SIG-M5 treated with dmso at 0.1 percent for 504 hours (cell line): ENCODE data around the gene C4orf50.

Source experiments
- DNase-seq: peaks from one replicate; lab custom pipeline; 2025; ENCODE audit not compliant: unreplicated experiment; lab: John Stamatoyannopoulos, UW

The C4orf50 gene

DNA sequence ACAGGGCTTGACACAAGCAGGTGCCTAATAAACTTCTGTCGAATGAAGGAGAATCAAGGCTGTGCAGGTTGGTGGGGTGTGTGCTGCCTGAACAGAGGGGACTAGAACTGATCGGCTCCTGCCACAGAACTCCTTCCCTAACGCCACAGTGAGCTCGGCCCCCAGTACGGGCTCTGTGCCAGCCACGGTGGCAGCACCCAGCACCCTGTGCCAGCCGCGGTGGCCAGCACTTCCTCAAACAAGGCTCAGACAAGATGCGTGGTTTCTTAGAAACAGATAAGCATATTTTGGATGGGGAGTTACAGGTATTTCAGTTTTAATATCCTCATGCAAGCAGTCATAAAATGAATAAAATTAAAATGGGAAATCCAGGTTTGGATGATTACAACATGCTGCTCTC is 26.0 kb upstream of the C4orf50 start:
- no peak for DNase-seq

DNA sequence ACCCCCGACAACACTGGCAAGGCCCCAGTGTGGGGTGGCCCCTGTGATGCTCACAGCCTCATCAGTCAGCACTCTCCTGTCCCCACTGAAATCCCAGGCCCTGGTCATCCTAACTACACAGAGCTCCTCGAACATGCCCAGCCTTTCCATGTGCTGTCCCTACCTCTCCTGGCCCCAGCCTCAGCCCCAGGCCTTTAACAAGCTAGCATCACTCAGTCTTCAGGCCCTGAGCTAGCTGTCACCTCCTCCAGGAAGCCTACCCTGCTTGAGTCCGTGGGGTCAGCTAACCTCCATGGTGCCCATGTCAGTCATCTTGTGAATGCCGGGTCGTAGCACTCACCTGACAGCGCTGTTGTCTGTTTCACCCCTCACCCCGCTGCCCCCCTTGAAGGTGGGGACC is 25.6 kb upstream of the C4orf50 start:
- no peak for DNase-seq

DNA sequence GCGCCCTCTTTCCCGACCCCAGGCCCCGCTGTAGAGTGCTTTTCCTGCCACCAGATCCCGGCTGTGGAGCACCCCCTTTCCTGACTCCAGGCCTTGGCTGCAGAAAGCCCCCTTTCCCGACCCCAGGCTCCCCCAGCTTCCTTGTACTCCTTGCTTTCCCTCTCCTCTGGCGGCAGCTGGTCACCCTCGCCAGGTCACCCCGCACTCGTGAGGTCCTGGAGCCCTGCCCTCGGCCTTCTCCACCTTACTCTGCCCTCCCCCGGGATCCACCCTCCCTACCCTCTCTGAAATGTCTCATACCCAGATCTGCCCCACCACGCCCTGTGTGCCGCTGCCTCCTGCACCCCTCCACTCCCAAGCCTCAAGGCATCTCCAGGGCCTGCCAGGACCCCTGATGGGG is 25.0 kb upstream of the C4orf50 start:
- DNase-seq, result no peak

DNA sequence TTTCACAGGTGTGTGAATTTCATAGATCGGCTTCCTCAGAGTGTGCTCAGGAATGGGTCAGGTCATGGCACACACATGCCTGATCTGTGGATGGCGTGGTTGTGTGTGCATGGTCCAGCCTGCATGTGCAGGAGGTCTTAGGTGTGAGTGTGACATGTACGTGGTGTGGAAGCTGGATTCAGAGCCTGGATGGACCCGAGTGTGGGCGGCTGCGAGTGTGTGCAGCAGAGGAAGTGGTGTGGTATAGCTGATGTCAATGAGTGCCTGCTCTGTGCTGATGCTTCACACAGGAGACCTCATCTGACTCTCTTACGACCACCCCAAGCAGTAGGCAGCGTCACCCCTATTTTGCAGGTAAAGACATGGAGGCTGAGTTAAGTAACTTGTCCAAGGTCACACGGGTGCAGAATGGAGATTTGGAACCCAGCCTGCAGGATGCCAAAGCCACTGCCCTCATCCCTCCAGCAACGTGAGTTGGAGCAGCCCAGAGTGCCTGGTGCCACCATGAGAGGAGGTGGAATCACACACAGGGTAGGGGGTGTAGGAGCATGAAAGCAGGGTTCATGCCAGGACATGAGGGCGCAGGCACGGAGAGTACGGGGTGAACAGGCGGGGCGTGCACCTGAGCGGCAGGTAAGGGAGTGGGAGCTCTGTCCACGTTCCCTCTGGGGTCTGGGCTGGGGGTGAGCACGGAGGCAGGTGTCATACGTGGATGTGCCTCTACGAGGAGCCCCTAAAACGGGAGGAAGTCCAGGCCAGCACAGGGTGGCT is 24.2 kb upstream of the C4orf50 start:
- DNase-seq, result no peak

DNA sequence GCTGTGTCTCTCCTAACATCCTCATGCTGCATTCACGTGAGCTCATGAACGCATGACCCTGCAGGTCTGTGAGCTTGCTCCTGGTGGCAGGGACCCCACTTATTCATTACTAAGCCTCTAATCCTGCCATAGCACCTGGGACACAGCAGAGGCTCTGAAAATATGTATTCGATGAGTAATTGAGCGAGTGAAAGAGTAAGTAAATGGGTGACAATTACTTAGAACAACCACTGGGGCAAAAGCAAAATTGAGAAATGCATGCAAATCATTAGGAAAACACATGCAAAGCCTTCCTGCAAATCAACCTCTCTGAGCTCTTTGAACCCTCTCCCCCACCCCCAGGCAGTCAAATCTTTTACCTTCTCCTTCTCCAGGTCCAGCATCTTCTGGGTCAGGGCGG is 23.6 kb upstream of the C4orf50 start:
- DNase-seq, result no peak

DNA sequence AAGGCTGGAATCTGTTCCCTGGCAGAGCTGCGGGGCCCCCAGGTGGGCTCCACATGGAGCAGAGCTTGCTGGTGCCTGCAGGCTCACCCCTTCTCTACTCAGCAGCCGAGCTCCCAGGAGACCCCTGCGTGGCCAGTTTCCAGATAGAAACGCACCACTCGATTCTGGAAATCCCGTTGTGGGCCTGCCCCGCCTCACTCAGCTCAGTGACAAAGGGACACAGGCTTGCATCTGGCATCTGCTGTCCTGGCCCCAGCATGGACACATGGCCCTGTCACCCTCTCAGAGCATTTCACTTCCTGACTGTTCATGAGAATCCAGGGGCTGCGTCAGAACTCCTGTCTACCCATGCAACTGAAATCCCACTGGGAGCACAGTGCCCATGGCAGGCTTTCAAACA is 20.5 kb upstream of the C4orf50 start:
- no peak for DNase-seq

DNA sequence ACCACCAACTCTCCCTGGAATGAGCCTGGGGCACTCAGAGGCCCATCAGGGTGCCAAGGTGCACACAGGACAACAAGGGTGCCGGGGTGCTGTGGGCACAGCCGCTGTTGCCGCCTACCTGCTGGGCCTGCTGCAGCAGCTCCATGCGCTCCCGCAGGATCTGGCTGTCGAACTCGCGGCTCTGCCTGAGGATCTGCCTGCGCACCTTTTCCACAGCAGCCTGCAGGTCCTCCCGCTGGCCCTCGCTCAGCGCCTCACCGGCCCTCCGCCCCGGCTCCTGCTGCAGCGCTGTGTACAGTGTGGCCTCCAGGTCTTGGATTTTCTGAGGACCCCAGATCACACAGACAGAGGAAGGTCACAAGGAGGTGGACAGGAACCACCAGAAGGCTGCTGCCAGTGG is 17.6 kb upstream of the C4orf50 start:
- no peak for DNase-seq

DNA sequence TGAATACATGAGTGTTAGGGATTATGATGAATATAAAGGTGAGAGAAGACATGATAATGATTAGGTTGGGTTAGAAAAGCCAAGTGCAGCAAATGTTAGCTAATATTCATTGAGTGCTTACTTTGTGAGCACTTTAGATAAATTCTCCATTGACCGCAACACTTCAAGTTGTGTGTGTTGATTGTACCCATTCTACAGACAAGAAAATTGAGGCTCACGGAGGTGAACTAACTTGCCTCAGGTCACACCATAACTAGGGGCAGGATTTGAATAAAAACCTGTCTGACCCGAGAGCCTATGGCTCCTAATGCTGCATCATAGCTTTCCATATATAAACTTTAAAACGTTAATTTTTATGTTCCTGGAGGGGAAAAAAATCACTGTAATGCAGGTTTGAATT is 15.2 kb upstream of the C4orf50 start:
- no peak for DNase-seq

DNA sequence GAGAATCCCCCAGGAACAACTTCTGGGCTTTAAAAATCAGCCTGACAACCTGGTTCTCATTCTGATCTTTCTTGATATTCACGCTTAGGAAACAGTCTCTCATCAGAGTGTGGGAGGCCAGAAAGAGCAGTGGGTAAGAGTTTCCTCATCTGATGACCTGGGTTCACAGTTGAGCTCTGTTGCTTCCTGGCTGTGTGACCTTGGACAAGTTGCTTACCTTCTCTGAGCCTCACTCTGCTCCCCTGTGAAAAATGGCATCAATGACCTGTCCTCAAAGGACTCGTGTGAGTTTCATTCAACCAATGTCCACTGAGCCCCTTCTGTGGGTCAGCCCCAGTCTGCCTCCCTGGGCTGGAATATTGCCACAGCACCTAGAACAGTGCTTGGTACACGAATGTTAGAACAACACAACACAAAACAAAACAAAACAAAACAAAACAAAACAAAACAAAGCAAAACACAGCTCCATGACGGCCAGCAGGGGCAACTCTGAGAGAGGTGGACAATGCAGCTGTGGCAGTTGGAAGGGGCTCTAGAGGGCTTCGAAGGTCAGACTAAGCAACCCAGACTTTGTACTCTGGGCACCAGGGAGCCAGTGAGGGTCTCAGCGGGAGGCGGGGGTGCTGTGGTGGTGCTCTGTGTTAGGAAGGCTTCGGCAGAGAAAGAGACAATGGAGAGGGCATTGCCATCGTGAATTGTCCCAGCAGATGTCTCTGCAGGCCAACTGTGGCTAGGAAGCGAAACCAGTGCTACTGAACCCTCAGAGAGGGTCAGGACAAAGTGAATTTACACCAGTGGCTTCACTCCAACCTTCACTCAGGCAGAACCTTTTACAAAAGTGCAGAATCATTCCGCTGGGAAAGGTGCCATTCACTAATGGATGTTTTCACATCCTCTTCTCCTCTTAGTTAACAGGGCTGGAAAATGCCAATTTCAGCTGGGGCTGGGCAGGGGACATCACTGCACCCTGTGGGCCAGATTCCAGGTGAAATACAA is 14.3 kb upstream of the C4orf50 start:
- no peak for DNase-seq

DNA sequence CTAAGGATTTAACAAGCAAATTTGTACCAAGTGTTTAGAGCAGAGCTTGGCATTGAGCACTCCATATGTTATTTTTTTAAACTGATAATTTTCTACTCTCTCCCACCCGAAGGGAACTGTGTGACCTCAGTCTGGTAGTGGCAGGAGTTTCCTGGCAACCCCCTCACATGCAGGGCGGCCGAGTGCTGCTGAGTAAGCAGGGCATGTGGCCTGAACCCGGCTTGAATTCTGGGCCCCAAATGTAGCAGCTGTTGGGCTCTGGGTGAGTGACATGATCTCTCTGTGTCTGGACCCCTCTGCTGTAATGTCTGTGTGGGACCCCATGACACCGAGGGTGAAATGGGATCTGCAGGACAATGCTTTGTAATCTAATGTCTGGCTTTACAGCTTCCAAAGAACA is 13.6 kb upstream of the C4orf50 start:
- no peak for DNase-seq

DNA sequence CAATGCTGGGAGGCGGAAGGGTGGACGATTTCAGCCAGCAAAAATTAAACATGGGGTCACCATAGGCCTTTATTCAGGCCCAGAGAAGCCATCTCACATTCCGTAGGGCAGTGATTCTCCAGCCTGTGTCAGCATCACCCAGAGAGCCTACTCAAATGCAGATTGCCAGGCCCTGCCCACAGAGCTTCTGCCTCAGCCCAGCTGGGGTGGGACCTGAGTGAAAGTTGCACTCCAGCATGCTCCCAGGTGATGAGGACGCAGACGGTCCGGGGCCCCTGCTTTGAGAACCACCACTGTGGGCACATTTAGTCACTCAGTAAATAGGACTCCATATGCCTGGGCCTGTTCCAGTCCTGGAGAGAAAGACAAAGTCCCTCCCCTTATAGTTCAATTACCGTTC is 12.4 kb upstream of the C4orf50 start:
- no peak for DNase-seq

DNA sequence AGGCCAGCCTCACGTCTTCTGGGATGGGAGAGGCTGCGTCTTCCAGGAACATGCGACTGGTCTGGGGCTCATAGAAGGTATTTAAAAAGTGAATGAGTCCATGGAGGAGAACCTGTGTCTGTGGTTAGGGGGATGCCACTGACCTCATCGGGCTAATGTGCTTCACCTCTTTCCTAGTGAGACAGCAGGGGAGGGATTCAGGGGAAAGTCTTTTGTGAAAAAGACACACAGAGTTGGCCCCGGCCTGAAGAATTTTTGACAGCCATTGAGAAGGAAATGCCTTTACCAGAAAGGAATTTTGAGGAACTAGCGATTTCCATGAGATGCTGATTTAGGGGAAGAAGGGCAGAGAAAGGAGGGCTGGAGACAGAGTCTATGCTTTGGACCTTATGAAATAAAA is 11.0 kb upstream of the C4orf50 start:
- no peak for DNase-seq

DNA sequence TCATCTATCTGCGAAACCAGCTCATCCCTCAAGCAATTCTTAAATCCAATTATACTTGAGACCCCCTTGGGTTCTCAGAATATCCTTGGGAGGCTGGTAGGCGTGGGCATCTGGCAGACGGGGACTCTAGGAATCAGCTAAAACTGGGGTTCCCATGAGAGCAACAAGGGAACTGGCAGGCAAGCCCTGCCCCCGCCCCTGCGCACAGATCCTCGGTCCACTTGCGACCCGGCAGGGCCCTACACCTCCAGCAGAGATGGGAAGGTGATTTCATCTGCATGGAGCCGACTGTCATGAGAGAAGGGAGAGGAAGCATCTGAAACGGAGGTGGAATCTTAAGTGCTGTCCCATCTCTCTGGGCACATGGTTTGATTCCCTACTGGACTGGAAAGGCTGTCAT is 9.9 kb upstream of the C4orf50 start:
- DNase-seq, result no peak

DNA sequence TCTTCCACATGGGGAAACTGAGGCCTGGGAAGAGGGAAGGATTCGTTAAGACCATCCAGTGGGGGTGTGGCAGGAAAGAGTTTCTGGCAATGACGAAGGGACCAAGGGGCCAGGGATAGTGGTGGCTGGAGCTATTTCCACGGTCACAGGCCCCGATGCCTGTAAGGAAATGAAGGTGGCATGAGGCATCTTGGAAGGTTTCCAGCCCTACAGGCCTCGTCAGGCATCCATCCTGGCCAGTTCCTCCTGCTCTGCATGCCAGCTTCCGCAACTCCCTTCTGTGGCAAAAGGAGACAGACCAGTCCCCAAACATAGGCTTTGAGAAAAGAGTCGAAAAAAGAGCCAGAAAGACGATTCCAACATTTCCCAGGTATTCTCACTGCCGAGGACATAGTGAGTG is 9.2 kb upstream of the C4orf50 start:
- DNase-seq, result no peak

DNA sequence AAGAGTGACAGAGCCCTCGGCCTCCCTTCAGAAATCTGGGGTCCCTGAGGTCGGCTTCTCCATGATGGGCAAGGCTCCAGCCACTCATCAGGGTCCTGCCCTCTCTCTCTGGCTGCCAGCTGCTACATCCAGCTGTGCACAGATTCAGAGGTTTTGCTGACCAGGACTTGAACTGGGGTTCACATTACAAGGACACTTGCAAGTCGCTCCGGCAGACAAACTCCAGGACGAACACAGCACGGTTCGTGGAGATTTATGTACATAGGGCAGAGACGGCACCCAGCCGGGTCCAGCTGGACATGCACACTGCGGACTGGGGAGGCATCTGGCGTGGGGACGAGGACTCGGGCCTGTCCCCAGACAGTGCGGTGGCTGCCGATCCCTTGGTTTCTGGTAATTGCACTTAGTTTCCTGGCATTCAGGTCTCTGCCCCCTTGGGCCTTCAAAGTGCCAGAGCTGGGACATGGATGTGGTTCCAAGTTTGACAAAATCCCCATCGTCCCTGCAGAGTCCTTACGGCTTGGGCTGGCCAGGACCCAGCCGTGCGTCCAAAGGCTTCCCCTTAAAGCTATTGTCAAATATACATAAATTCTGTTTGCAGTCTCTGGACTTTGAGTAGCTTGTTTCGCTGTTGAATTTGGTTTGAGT is 6.2 kb upstream of the C4orf50 start:
- DNase-seq, result no peak

DNA sequence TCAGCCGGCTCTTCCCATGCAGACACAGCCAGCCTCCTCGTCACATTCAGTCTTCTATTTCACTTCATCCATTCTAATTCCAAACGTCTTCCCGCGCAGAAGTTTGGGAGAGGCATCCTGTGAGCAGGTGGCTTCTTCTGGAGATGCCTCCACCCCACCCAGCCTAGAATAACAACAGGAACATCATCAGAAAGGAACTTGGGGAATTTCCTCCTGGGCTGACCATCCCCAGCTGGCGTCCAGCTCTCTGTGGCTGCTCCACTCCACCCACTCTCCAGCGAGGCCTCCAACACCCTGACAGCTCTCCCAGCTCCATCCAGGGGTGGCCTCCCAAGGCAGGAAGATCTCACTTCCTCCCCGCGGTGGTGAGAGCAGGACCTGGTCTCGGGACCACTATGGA is 5.5 kb upstream of the C4orf50 start:
- DNase-seq, result no peak

DNA sequence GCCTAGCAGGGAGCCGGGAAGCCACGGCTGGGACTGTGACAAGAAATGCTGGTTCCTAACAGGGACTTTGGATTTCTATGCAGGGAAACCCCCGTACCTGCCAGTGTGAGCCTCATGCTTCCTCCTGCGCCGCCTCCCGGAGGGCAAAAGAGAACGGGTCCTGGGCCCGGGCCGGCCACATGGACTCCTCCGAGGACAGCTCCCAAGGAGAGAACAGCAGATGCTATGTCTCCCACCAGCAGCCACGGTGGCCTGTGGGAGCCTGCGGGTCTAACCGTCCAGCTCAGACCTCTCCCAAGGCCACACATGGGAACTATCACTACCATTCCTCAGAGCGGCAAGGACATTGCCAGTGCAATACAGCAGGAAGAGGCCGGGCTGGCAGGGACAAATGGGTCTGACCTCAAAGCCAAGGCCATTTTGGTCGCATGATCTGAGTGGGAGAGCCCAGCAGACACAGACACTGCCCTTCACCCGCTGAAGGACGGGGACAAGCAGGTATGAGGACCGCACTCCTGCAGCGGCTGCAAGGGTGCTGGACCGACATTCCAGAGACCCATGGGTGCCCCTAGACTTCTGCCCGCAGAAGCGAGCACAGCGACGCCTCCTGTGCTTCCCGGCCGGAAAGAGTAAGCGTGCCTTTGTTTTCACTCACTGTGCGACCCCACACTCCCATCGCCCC is 4.5 kb upstream of the C4orf50 start:
- no peak for DNase-seq

DNA sequence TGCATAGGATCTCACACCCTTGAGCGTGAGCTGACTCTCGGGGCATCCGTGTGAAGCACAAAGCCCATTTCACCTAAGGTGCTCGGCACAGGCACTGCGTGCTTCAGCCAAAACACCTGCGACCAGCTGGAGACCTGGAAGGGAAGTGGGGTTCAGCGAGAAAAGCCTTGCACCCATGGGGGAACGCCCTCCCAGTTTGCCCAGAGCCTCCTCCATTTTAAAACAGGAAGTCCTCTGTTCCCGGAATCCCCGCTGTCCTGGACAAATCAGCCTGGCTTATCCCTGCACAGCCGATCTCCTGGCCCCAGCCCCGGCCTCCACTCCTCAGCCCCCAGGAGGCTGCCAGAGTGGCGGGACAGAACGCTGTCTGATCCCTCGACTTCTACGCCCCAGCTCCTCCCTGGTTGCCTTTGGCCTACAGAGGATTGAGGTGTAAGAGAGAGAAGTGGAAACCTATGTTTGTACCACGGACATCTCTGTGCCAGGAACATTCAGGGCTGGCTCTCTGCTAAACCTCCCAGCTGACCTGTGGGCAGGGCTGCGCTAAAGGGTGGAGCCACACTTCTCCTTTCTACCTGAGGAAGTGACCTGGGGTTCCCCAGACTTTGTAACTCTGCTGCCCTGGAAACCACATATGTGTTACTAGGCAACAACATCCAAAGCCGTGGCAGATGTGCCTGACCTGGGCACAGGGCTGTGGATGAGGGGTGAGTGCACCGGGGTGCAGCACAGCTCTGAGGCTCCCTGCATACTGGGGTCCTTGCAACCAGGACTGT is 3.8 kb upstream of the C4orf50 start:
- no peak for DNase-seq

DNA sequence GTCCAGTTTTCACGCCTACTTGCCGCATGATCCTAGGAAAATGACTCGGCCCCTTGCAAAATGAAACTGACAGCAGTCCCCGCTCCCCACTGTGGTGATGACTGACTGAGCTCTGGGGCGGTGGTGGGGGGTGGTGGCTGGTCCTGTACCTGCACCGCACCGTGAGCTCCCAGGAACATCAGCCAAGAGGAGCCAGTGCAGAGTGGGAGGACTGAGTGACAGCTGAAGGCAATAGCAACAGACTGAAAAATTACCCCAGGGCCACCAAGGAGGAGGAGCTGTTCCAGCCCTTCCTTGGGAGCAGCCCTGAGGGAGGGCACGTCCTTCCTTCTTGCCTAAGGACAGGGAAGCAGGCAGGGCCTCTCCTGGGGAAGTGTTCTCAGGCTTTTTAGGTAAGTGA is 2.4 kb upstream of the C4orf50 start:
- DNase-seq, result no peak
